HepG2 (cell line): ENCODE measurements around the gene MARVELD3. TPM values are rescaled to one million over a fixed set of nuclear protein-coding genes. Genes with fewer than 3 reads are reported as not detected.
A peak's percentile ranks its signal among the peaks of the same experiment; 100 is the strongest.

Source experiments
- ESRRA ChIP-seq: sonication (generic); formaldehyde crosslinking; IDR thresholded peaks from 2 replicates; pipeline ENCODE4 v1.5.1; 2020; ENCODE audit warnings: mild to moderate bottlenecking, low read depth, missing genetic modification reagents
- ETV6 ChIP-seq: sonication (generic); formaldehyde crosslinking; conservative IDR thresholded peaks from 2 replicates; pipeline ENCODE4 v1.4.0; 2020; ENCODE audit warnings: missing genetic modification reagents
- FOXA1 ChIP-seq, 2 experiments: fragments of 450-650 bp in 1 of 2; sonication (generic) in 1 of 2; formaldehyde crosslinking in 1 of 2; IDR thresholded peaks; 2 replicates each; pipeline versions ENCODE4 v1.4.0 to v1.6.1; 2016 to 2020; ENCODE audit warnings: missing genetic modification reagents in 1 of 2
- FOXK2 ChIP-seq: fragments of 450-650 bp; IDR thresholded peaks from 2 replicates; pipeline ENCODE4 v1.6.1; 2016
- HDAC1 ChIP-seq: sonication (generic); formaldehyde crosslinking; IDR thresholded peaks from 2 replicates; pipeline ENCODE4 v1.5.1; 2020; ENCODE audit warnings: mild to moderate bottlenecking, missing genetic modification reagents
- HNRNPK ChIP-seq: fragments of 200-400 bp; formaldehyde crosslinking; IDR thresholded peaks from 2 replicates; pipeline ENCODE4 v1.6.1; 2018; ENCODE audit warnings: low read length, low read depth, moderate library complexity, mild to moderate bottlenecking; ENCODE audit not compliant: poor library complexity, severe bottlenecking
- MTA1 ChIP-seq: sonication (generic); formaldehyde crosslinking; IDR thresholded peaks from 2 replicates; pipeline ENCODE4 v1.4.0; 2020; ENCODE audit warnings: missing genetic modification reagents, mild to moderate bottlenecking, borderline replicate concordance
- NBN ChIP-seq: fragments of 450-650 bp; conservative IDR thresholded peaks from 2 replicates; pipeline ENCODE4 v1.6.1; 2017
- NFIB ChIP-seq: sonication (generic); formaldehyde crosslinking; IDR thresholded peaks from 2 replicates; pipeline ENCODE4 v1.9.0; 2021; ENCODE audit warnings: missing genetic modification reagents, mild to moderate bottlenecking, borderline replicate concordance
- NFIC ChIP-seq: IDR thresholded peaks from 2 replicates; pipeline ENCODE4 v1.6.1; 2012; ENCODE audit warnings: mild to moderate bottlenecking, low read length, inconsistent platforms
- PAX8 ChIP-seq: sonication (generic); formaldehyde crosslinking; IDR thresholded peaks from 2 replicates; pipeline ENCODE4 v1.8.0; 2022; ENCODE audit warnings: mild to moderate bottlenecking, missing genetic modification reagents, borderline replicate concordance
- PITX1 ChIP-seq: sonication (generic); formaldehyde crosslinking; IDR thresholded peaks from 2 replicates; pipeline ENCODE4 v1.5.1; 2020; ENCODE audit warnings: mild to moderate bottlenecking, missing genetic modification reagents
- RBAK ChIP-seq: sonication (generic); formaldehyde crosslinking; IDR thresholded peaks from 2 replicates; pipeline ENCODE4 v1.5.1; 2020; ENCODE audit warnings: mild to moderate bottlenecking, missing genetic modification reagents
- RXRB ChIP-seq: IDR thresholded peaks from 2 replicates; pipeline ENCODE4 v1.6.1; 2016; ENCODE audit warnings: borderline replicate concordance, missing genetic modification reagents, missing compliant biosample characterization
- SAP130 ChIP-seq: IDR thresholded peaks from 2 replicates; pipeline ENCODE4 v1.6.1; 2016; ENCODE audit warnings: low read depth
- TBP ChIP-seq: sonication (generic); formaldehyde crosslinking; IDR thresholded peaks from 2 replicates; pipeline ENCODE4 v1.5.0; 2020; ENCODE audit warnings: missing genetic modification reagents
- TP53 ChIP-seq: sonication (generic); formaldehyde crosslinking; conservative IDR thresholded peaks from 2 replicates; pipeline ENCODE4 v1.4.0; 2020; ENCODE audit warnings: missing genetic modification reagents
- ZBTB38 ChIP-seq: sonication (generic); formaldehyde crosslinking; IDR thresholded peaks from 2 replicates; pipeline ENCODE4 v1.5.1; 2020; ENCODE audit warnings: mild to moderate bottlenecking, missing genetic modification reagents
- ZBTB8A ChIP-seq: sonication (generic); formaldehyde crosslinking; IDR thresholded peaks from 2 replicates; pipeline ENCODE4 v1.4.0; 2020; ENCODE audit warnings: mild to moderate bottlenecking, low read depth, missing genetic modification reagents, borderline replicate concordance
- ZGPAT ChIP-seq: IDR thresholded peaks from 2 replicates; pipeline ENCODE4 v1.6.1; 2016; ENCODE audit warnings: mild to moderate bottlenecking
- ZKSCAN1 ChIP-seq: fragments of 150-350 bp; IDR thresholded peaks from 2 replicates; pipeline ENCODE4 v1.6.1; 2014; ENCODE audit warnings: low read length
- ZMYM4 ChIP-seq: sonication (generic); formaldehyde crosslinking; IDR thresholded peaks from 2 replicates; pipeline ENCODE4 v1.8.1; 2023; ENCODE audit warnings: mild to moderate bottlenecking, missing genetic modification reagents
- ZNF12 ChIP-seq: sonication (generic); formaldehyde crosslinking; IDR thresholded peaks from 2 replicates; pipeline ENCODE4 v1.5.0; 2020; ENCODE audit warnings: missing genetic modification reagents
- ZNF275 ChIP-seq: sonication (generic); formaldehyde crosslinking; IDR thresholded peaks from 2 replicates; pipeline ENCODE4 v1.8.0; 2022; ENCODE audit warnings: missing genetic modification reagents, mild to moderate bottlenecking, inconsistent platforms, borderline replicate concordance
- ZNF430 ChIP-seq: sonication (generic); formaldehyde crosslinking; IDR thresholded peaks from 2 replicates; pipeline ENCODE4 v1.9.0; 2021; ENCODE audit warnings: mild to moderate bottlenecking, missing genetic modification reagents
- ZNF484 ChIP-seq: sonication (generic); formaldehyde crosslinking; IDR thresholded peaks from 2 replicates; pipeline ENCODE4 v1.5.1; 2020; ENCODE audit warnings: mild to moderate bottlenecking, low read depth, missing genetic modification reagents, borderline replicate concordance
- ZNF674 ChIP-seq: sonication (generic); formaldehyde crosslinking; IDR thresholded peaks from 2 replicates; pipeline ENCODE4 v1.5.0; 2020; ENCODE audit warnings: low read depth, mild to moderate bottlenecking, missing genetic modification reagents
- polyA plus RNA-seq, 8 experiments: library from polyadenylated mRNA; depleted of rRNA in 3 of 8; stranded (reverse) in 7 of 8; unstranded in 1 of 8; fragments of >200 nt; fragmentation: Illumina TruSeq in 4 of 8; extraction: Trizol in 4 of 8; gene quantifications; 2 replicates each; pipeline versions ENCODE4 v1.2.1 to v1.2.3, GENCODE V29; 2011 to 2016; ENCODE audit warnings: low read depth in 4 of 8, missing spikeins in 1 of 8, mixed read lengths in 1 of 8; ENCODE audit not compliant: insufficient read depth in 1 of 8
- total RNA-seq, 5 experiments: library from RNA; depleted of rRNA; stranded (reverse); fragments of >200 nt; fragmentation: Illumina TruSeq; extraction: Trizol; gene quantifications; 2 replicates each; pipeline ENCODE4 v1.2.3, GENCODE V29; 2016; ENCODE audit warnings: low read depth in 1 of 5
- TF ChIP-seq, protein P1 (sequence below): sonication (generic); formaldehyde crosslinking; conservative IDR thresholded peaks from 2 replicates; pipeline ENCODE4 v1.4.0; 2020; ENCODE audit warnings: missing genetic modification reagents

The MARVELD3 gene
- total and polyA plus RNA-seq, 2 of the 13 experiments (the other 11 are each of a cell fraction or from before 2014, with no cell fraction given), result 4.8 to 5.6 TPM

GRCh38 chr16:71623597-71623996 is 2.4 kb upstream of the MARVELD3 start (continued):
- no peak for TF ChIP-seq ZNF275 (CRISPR knock-in tag)
- no peak for TF ChIP-seq NFIB (CRISPR knock-in tag)
- peak; percentile 36; the same call in 1 of the 2 replicates for TF ChIP-seq PITX1 (CRISPR knock-in tag)
- no peak for TF ChIP-seq ETV6 (CRISPR knock-in tag)
- no peak for TF ChIP-seq HNRNPK
- TF ChIP-seq ZMYM4 (CRISPR knock-in tag), result peak; percentile 58; the same call in 1 of the 2 replicates
- TF ChIP-seq RXRB, result peak; percentile 55
- peak; percentile 59; the same call in 1 of the 2 replicates for TF ChIP-seq ZNF430
- TF ChIP-seq ZNF674 (CRISPR knock-in tag), result no peak
- TF ChIP-seq HDAC1 (CRISPR knock-in tag), result 0 out of 2 replicates have a peak, but pooled peaks have one; percentile 24
- no peak for TF ChIP-seq TP53 (CRISPR knock-in tag)
- TF ChIP-seq ZNF12 (CRISPR knock-in tag), result no peak
- no peak for TF ChIP-seq ZNF484 (CRISPR knock-in tag)
- TF ChIP-seq ZBTB8A (CRISPR knock-in tag), result no peak
- no peak for TF ChIP-seq NBN
- no peak for TF ChIP-seq RBAK
- TF ChIP-seq PAX8, result no peak
- TF ChIP-seq MTA1 (CRISPR knock-in tag), result no peak
- no peak for TF ChIP-seq ZKSCAN1
- TF ChIP-seq NFIC, result no peak
- TF ChIP-seq ZBTB38 (CRISPR knock-in tag), result no peak
- no peak; the same call in 1 of the 2 replicates for TF ChIP-seq FOXK2
- TF ChIP-seq SAP130 (CRISPR knock-in tag), result peak; percentile 65
- no peak for TF ChIP-seq TBP (CRISPR knock-in tag)
- peak; percentile 28; the same call in 1 of the 2 replicates for TF ChIP-seq ESRRA (CRISPR knock-in tag)
- TF ChIP-seq FOXA1 (IDR thresholded peaks at IDR 0.05), result no peak
- peak; percentile 83 for TF ChIP-seq FOXA1 (CRISPR knock-in tag; IDR thresholded peaks at IDR 0.05)
- TF ChIP-seq, protein P1, sequence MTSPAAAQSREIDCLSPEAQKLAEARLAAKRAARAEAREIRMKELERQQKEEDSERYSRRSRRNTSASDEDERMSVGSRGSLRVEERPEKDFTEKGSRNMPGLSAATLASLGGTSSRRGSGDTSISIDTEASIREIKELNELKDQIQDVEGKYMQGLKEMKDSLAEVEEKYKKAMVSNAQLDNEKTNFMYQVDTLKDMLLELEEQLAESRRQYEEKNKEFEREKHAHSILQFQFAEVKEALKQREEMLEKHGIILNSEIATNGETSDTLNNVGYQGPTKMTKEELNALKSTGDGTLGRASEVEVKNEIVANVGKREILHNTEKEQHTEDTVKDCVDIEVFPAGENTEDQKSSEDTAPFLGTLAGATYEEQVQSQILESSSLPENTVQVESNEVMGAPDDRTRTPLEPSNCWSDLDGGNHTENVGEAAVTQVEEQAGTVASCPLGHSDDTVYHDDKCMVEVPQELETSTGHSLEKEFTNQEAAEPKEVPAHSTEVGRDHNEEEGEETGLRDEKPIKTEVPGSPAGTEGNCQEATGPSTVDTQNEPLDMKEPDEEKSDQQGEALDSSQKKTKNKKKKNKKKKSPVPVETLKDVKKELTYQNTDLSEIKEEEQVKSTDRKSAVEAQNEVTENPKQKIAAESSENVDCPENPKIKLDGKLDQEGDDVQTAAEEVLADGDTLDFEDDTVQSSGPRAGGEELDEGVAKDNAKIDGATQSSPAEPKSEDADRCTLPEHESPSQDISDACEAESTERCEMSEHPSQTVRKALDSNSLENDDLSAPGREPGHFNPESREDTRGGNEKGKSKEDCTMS (CRISPR knock-in tag), result no peak
- TF ChIP-seq ZGPAT (CRISPR knock-in tag), result peak; percentile 65
